M059J (cell line): Measurements from ENCODE around the gene EID3. TPM values are rescaled to one million over a fixed set of nuclear protein-coding genes. Genes with fewer than 3 reads are reported as not detected.
"Not testable (repeated sequence)": the region's sequence is repeated elsewhere in the genome, so short reads cannot be mapped to it uniquely, and the experiment has no call there.

Experiments used
- DNase-seq: peaks from one replicate; pipeline ENCODE4 v3.0.0-alpha.2; 2012; ENCODE audit warnings: low read depth
- total RNA-seq: library from RNA; depleted of rRNA; stranded (reverse); fragments of >200 nt; shearing (Covaris generic); gene quantifications from 2 replicates; pipeline ENCODE4 v1.2.3, GENCODE V29; 2014; rRNA removed

The EID3 gene
- total RNA-seq, result 0.10 and 1.0 TPM in 2 replicates

GRCh38 chr12:104303538-104304151 lies at the start of gene EID3:
EID3 (plus strand) TSS chr12:104303739; CDS start chr12:104303935, 196 bp downstream.
- no peak for DNase-seq

GRCh38 chr12:104257913-104258472 lies 45.5 kb upstream of the EID3 start:
- no peak for DNase-seq

GRCh38 chr12:104258476-104259067 lies 45.0 kb upstream of the EID3 start:
- DNase-seq, result peak; percentile 40

- no peak for DNase-seq
These were observed 40.5 kb upstream of the EID3 start for GRCh38 chr12:104263026-104263425.

- no peak for DNase-seq
These were observed 39.8 kb upstream of the EID3 start for GRCh38 chr12:104263580-104264358.

GRCh38 chr12:104265436-104265835 lies 38.1 kb upstream of the EID3 start:
- DNase-seq, result not testable (repeated sequence)

- no peak for DNase-seq
These were observed 30.6 kb upstream of the EID3 start for GRCh38 chr12:104272938-104273337.

- no peak for DNase-seq
These were observed 30.0 kb upstream of the EID3 start for GRCh38 chr12:104273503-104273902.

GRCh38 chr12:104274811-104275210 lies 28.7 kb upstream of the EID3 start:
- DNase-seq, result no peak

- DNase-seq, result peak; percentile 69
These were observed 27.9 kb upstream of the EID3 start for GRCh38 chr12:104275689-104276088.

- peak; percentile 91 for DNase-seq
These were observed 27.0 kb upstream of the EID3 start for GRCh38 chr12:104276273-104277131.

GRCh38 chr12:104279164-104279563 lies 24.4 kb upstream of the EID3 start:
- peak; percentile 76 for DNase-seq

- peak; percentile 52 for DNase-seq
These were observed 23.4 kb upstream of the EID3 start for GRCh38 chr12:104280111-104280510.

- DNase-seq, result peak; percentile 94
These were observed 22.7 kb upstream of the EID3 start for GRCh38 chr12:104280717-104281458.

- DNase-seq, result peak; percentile 94
These were observed 21.9 kb upstream of the EID3 start for GRCh38 chr12:104281636-104282035.

- DNase-seq, result peak; percentile 59
These were observed 21.4 kb upstream of the EID3 start for GRCh38 chr12:104282109-104282508.

GRCh38 chr12:104285740-104286515 lies 17.6 kb upstream of the EID3 start:
- DNase-seq, result no peak

- peak; percentile 98 for DNase-seq
These were observed 16.7 kb upstream of the EID3 start for GRCh38 chr12:104286516-104287482.
